SU-DHL-6 (cell line): ENCODE results near the gene AQR.

Experiments used
- H2AFZ ChIP-seq: fragments of 200-600 bp; sonication (generic); 2 replicates; pipeline ENCODE4 v1.6.1; 2014; ENCODE audit warnings: low read depth, mild to moderate bottlenecking, moderate library complexity, mixed read lengths, antibody characterized with exemption, low read length; ENCODE audit not compliant: severe bottlenecking
- H3F3A ChIP-seq: fragments of 200-600 bp; shearing (Covaris generic); 2 replicates; pipeline ENCODE4 v1.6.0; 2016; ENCODE audit warnings: antibody characterized with exemption, mild to moderate bottlenecking; ENCODE audit not compliant: insufficient read depth
- H3K27ac ChIP-seq: fragments of 200-600 bp; sonication (generic); 2 replicates; pipeline ENCODE4 v1.5.1; 2016; ENCODE audit warnings: low read depth, mild to moderate bottlenecking, low read length, moderate library complexity, mixed read lengths
- H3K27me3 ChIP-seq: fragments of 200-600 bp; sonication (generic), shearing (Covaris generic); 2 replicates; pipeline ENCODE4 v1.6.0; 2014; ENCODE audit warnings: mild to moderate bottlenecking, low read length
- H3K36me3 ChIP-seq: fragments of 200-600 bp; sonication (generic); 2 replicates; pipeline ENCODE4 v1.6.1; 2014; ENCODE audit warnings: mild to moderate bottlenecking, low read length, mixed read lengths
- H3K4me2 ChIP-seq: fragments of 300-600, 200-600 bp; shearing (Covaris generic), sonication (generic); 2 replicates; pipeline ENCODE4 v1.6.0; 2014; ENCODE audit warnings: low read length, low read depth, mild to moderate bottlenecking; ENCODE audit not compliant: poor library complexity, severe bottlenecking
- H3K4me3 ChIP-seq: fragments of 200-600 bp; sonication (generic); 2 replicates; pipeline ENCODE4 v1.5.1; 2014; ENCODE audit warnings: antibody characterized with exemption, low read length, mild to moderate bottlenecking, mixed read lengths; ENCODE audit not compliant: insufficient read depth, poor library complexity, severe bottlenecking
- H3K79me2 ChIP-seq: fragments of 200-600 bp; sonication (generic); 2 replicates; pipeline ENCODE4 v1.6.1; 2014; ENCODE audit warnings: mild to moderate bottlenecking, low read length, moderate library complexity; ENCODE audit not compliant: insufficient read depth
- H3K9ac ChIP-seq: fragments of 200-600 bp; sonication (generic); 2 replicates; pipeline ENCODE4 v1.7.0; 2014; ENCODE audit warnings: mild to moderate bottlenecking, low read length
- H3K9me2 ChIP-seq: fragments of 200-600 bp; sonication (generic); replicated peaks from 2 replicates; pipeline ENCODE4 v1.6.1; 2014; ENCODE audit warnings: low read length; ENCODE audit not compliant: insufficient read depth
- H3K9me3 ChIP-seq: fragments of 200-600 bp; sonication (generic); 2 replicates; pipeline ENCODE4 v1.6.1; 2014; ENCODE audit warnings: low read length, mixed read lengths; ENCODE audit not compliant: insufficient read depth
- H4K20me1 ChIP-seq: fragments of 200-600 bp; sonication (generic); 2 replicates; pipeline ENCODE4 v1.6.1; 2014; ENCODE audit warnings: low read depth, mild to moderate bottlenecking, antibody characterized with exemption, low read length, moderate library complexity, mixed read lengths
- EZH2phosphoT487 ChIP-seq: fragments of 200-600 bp; sonication (generic), shearing (Covaris generic); conservative IDR thresholded peaks from 2 replicates; pipeline ENCODE4 v1.6.1; 2018; ENCODE audit warnings: mild to moderate bottlenecking, antibody characterized with exemption, low read length, moderate library complexity, mixed read lengths
- TF ChIP-seq, protein P1 (sequence below): fragments of 200-600 bp; sonication (generic); IDR thresholded peaks from one replicate; pipeline ENCODE4 v1.5.1; 2017; ENCODE audit warnings: antibody characterized with exemption, mild to moderate bottlenecking, low read length, moderate library complexity; ENCODE audit not compliant: insufficient read depth, poor library complexity, severe bottlenecking

AQR gene

DNA sequence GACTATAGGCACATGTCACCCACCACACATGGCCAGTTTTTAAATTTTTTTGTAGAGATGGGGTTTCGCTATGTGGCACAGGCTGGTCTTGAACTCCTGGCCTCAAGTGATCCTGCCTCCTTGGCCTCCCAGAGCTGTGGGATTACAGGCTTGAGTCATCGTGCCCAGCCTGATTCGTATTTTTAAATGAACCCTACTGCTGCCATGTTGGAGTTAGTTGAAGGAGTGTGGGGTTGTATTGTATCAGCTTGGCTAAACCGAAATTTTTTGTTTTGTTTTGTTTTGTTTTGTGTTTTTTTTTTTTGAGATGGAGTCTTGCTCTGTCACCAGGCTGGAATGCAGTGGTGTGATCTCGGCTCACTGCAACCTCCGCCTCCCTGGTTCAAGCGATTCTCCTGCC is 30.4 kb upstream of the AQR start:
- no peak overlapping the region for H3K4me2 ChIP-seq
- no peaks in the 10 kb centered on the region for H4K20me1 ChIP-seq
- no peak overlapping the region for H3K4me3 ChIP-seq
- no peak overlapping the region for H2AFZ ChIP-seq
- H3K9me3 ChIP-seq: no peaks in the 10 kb centered on the region
- H3K9ac ChIP-seq: no peak overlapping the region
- H3K27ac ChIP-seq: no peak overlapping the region
- TF ChIP-seq, protein P1, sequence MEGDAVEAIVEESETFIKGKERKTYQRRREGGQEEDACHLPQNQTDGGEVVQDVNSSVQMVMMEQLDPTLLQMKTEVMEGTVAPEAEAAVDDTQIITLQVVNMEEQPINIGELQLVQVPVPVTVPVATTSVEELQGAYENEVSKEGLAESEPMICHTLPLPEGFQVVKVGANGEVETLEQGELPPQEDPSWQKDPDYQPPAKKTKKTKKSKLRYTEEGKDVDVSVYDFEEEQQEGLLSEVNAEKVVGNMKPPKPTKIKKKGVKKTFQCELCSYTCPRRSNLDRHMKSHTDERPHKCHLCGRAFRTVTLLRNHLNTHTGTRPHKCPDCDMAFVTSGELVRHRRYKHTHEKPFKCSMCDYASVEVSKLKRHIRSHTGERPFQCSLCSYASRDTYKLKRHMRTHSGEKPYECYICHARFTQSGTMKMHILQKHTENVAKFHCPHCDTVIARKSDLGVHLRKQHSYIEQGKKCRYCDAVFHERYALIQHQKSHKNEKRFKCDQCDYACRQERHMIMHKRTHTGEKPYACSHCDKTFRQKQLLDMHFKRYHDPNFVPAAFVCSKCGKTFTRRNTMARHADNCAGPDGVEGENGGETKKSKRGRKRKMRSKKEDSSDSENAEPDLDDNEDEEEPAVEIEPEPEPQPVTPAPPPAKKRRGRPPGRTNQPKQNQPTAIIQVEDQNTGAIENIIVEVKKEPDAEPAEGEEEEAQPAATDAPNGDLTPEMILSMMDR: no peak
- TF ChIP-seq EZH2phosphoT487: no peak
- no peaks in the 10 kb centered on the region for H3K27me3 ChIP-seq
- H3F3A ChIP-seq: no peaks in the 10 kb centered on the region
- no peaks in the 10 kb centered on the region for H3K9me2 ChIP-seq
- no peaks in the 10 kb centered on the region for H3K36me3 ChIP-seq
- H3K79me2 ChIP-seq: no peaks in the 10 kb centered on the region

DNA sequence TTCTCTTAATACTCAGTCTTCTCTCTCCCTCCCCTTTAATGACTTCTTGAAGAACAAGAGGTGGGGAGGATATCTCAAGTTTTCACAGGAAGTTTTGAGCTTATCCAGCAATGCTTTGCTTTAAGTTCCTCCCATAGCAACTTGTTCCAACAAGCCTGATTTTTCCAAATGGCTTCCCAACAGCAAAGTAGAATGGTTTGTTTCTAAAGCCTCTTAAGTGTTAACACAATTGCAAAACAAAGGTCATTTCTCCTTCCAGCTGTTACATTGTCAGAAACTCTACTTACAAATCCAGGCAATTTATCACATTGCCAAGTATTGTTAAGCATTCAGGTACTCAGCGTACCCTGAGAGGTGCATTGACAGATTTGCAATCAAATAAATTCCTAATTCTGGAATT is 25.4 kb upstream of the AQR start:
- Histone ChIP-seq H3F3A (no peaks in the 10 kb centered on the region), H3K9ac (no peak overlapping the region), H4K20me1 (no peaks in the 10 kb centered on the region), H3K27me3 (no peaks in the 10 kb centered on the region), H3K9me3 (no peaks in the 10 kb centered on the region), H3K79me2 (no peaks in the 10 kb centered on the region), H3K27ac (no peak overlapping the region), H3K36me3 (no peaks in the 10 kb centered on the region), H3K9me2 (no peaks in the 10 kb centered on the region), H3K4me2 (no peak overlapping the region), H2AFZ (no peak overlapping the region), H3K4me3 (no peak overlapping the region)
- TF ChIP-seq, protein P1: no peak
- TF ChIP-seq EZH2phosphoT487: no peak

DNA sequence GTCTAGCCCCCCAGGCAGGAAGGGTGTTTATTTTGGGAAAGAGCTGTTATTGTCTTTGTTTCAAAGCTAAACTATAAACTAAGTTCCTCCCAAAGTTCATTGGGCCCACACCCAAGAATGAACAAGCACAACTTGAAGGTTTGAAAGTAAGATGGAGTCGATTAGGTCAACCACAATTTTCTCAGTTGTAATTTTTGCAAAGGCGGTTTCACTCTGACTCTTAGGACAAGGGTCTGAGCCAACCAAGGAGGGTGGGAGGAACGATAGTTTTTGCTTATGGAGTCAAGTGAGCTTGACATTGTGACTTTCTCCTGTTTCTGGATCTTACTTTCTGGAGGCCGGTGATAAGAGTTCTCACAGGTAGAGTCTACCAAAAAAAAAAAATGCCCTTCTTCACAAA is 24.3 kb upstream of the AQR start:
- TF ChIP-seq, protein P1: no peak
- no peak for TF ChIP-seq EZH2phosphoT487
- no peaks in the 10 kb centered on the region for H3K27me3 ChIP-seq
- H3K9ac ChIP-seq: no peak overlapping the region
- H3K27ac ChIP-seq: no peak overlapping the region
- no peaks in the 10 kb centered on the region for H3K36me3 ChIP-seq
- H3K4me2 ChIP-seq: no peak overlapping the region
- no peak overlapping the region for H3K4me3 ChIP-seq
- H3K9me2 ChIP-seq: no peaks in the 10 kb centered on the region
- no peaks in the 10 kb centered on the region for H4K20me1 ChIP-seq
- H3K9me3 ChIP-seq: no peaks in the 10 kb centered on the region
- no peaks in the 10 kb centered on the region for H3K79me2 ChIP-seq
- H2AFZ ChIP-seq: no peak overlapping the region
- H3F3A ChIP-seq: no peaks in the 10 kb centered on the region

DNA sequence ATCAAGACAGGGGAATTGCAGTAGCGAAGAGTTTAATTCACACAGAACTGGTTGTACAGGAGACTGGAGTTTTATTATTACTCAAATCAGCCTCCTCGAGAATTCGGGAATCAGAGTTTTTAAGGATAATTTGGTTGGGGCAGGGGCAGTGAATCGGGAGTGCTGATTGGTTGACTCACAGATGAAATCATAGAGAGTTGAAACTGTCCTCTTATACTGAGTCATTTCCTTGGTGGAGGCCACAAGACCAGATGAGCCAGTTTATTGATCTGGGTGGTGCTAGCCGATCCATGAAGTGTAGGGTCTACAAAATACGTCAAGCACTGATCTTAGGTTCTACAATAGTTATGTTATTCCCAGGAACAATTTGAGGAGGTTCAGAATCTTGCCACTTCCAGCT is 23.9 kb upstream of the AQR start:
- Histone ChIP-seq H3K9ac (no peak overlapping the region), H4K20me1 (no peaks in the 10 kb centered on the region), H3K79me2 (no peaks in the 10 kb centered on the region), H3F3A (no peaks in the 10 kb centered on the region), H2AFZ (no peak overlapping the region), H3K4me2 (no peak overlapping the region), H3K36me3 (no peaks in the 10 kb centered on the region), H3K4me3 (no peak overlapping the region), H3K27me3 (no peaks in the 10 kb centered on the region), H3K9me3 (no peaks in the 10 kb centered on the region), H3K27ac (no peak overlapping the region), H3K9me2 (no peaks in the 10 kb centered on the region)
- TF ChIP-seq EZH2phosphoT487: no peak
- TF ChIP-seq, protein P1: no peak
